ENCODE measurements around the gene GDAP1L1. TPM values are rescaled to one million over a fixed set of nuclear protein-coding genes. Genes with fewer than 3 reads are reported as not detected.

Gene GDAP1L1
- total RNA-seq, 1 experiment from 2014 or later, result not detected

DNA sequence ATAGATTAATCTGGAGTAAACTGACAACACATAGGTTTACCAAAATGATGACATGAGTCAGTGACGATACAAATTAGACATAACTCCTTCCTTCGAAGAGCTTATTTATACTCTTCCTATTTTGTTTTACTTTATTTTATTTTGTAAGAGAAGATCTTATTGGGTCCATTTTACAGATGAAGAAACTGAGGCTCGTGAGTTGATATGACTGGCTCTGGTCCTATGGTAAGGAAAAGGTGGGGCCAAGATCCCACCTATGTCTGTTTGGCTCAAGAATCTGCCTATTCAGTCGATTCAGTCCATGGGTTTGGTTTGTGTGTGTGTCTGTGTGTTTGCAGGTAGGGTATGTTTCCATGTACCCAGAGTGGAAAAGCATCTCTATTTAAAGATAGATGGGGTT, 81.3 kb downstream of the GDAP1L1 start:
- H2AFZ ChIP-seq, result no peak overlapping the region
- no peak overlapping the region for H3K4me3 ChIP-seq
- TF ChIP-seq, protein P1, sequence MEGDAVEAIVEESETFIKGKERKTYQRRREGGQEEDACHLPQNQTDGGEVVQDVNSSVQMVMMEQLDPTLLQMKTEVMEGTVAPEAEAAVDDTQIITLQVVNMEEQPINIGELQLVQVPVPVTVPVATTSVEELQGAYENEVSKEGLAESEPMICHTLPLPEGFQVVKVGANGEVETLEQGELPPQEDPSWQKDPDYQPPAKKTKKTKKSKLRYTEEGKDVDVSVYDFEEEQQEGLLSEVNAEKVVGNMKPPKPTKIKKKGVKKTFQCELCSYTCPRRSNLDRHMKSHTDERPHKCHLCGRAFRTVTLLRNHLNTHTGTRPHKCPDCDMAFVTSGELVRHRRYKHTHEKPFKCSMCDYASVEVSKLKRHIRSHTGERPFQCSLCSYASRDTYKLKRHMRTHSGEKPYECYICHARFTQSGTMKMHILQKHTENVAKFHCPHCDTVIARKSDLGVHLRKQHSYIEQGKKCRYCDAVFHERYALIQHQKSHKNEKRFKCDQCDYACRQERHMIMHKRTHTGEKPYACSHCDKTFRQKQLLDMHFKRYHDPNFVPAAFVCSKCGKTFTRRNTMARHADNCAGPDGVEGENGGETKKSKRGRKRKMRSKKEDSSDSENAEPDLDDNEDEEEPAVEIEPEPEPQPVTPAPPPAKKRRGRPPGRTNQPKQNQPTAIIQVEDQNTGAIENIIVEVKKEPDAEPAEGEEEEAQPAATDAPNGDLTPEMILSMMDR (conservative IDR thresholded peaks at IDR 0.05), result no peak
- TF ChIP-seq EZH2 (IDR thresholded peaks at IDR 0.05; ENCODE audit: low read depth), result no peak
- BruUV-seq (replicated peaks), result no TSS peak
- H3K4me2 ChIP-seq, result no peak overlapping the region
- DNase-seq, result no peak
- POLR2A ChIA-PET (ENCODE audit: unreplicated experiment), result no interaction called here
- no peak overlapping the region for H3K27ac ChIP-seq
- no peaks in the 10 kb centered on the region for H3K9me2 ChIP-seq (ENCODE audit: insufficient read depth)
- no peaks in the 10 kb centered on the region for H4K20me1 ChIP-seq (ENCODE audit: insufficient read depth)
- H3K27me3 ChIP-seq (ENCODE audit: insufficient read depth, low read depth), result no peaks in the 10 kb centered on the region
- H3K36me3 ChIP-seq (ENCODE audit: low read depth), result no peaks in the 10 kb centered on the region
- H3K79me2 ChIP-seq (ENCODE audit: low read depth), result no peaks in the 10 kb centered on the region
- no peaks in the 10 kb centered on the region for H3F3A ChIP-seq (ENCODE audit: insufficient read depth, low read depth)
- CTCF ChIA-PET, result interaction anchor here (0.5 kb wide), 1 partner anchor 205 kb away, joined by 4 read pairs; no protein-coding TSS in a partner anchor
- no peaks in the 10 kb centered on the region for H3K9me3 ChIP-seq (ENCODE audit: insufficient read depth, low read depth)
- H3K4me1 ChIP-seq (replicated peaks; ENCODE audit: insufficient read depth), result no peaks in the 10 kb centered on the region
- intact Hi-C loops (cut with micrococcal nuclease; ENCODE audit: unreplicated experiment), result no loop called here

Other genes with a start within 250 kb of the GDAP1L1 start
- gene JPH2, start 60.1 kb upstream of the GDAP1L1 start, total RNA-seq (2021), result 41.1 and 58.8 TPM in 2 replicates
- gene OSER1, start 36.5 kb upstream of the GDAP1L1 start, total RNA-seq (2021), result 113 and 136 TPM in 2 replicates
- 6.1 and 7.4 TPM in 2 replicates for gene FITM2, start 63.9 kb downstream of the GDAP1L1 start, total RNA-seq (2021)
- gene R3HDML, start 89.7 kb downstream of the GDAP1L1 start, total RNA-seq (2021), result not detected in 2 replicates
- 0.13 and 0.58 TPM in 2 replicates for gene HNF4A, start 108.4 kb downstream of the GDAP1L1 start, total RNA-seq (2021)
- gene TTPAL, start 228.6 kb downstream of the GDAP1L1 start, total RNA-seq (2021), result 28.5 and 31.3 TPM in 2 replicates